Stomach (tissue), 4 donors: ENCODE data around the gene PRKRA.

Experiments
- CTCF ChIP-seq, 7 experiments: fragments of 450-650 bp in 4 of 7; fragments of 200-600 bp in 3 of 7; sonication (generic) in 3 of 7; IDR thresholded peaks; one replicate each; pipeline ENCODE4 v1.5.1; 2016 to 2019; ENCODE audit warnings: antibody characterized with exemption in 7 of 7, control low read depth in 2 of 7, mild to moderate bottlenecking in 1 of 7
- EP300 ChIP-seq: sonication (generic); formaldehyde crosslinking; IDR thresholded peaks from one replicate; pipeline ENCODE4 v1.6.1; 2017; ENCODE audit warnings: antibody characterized with exemption
- POLR2A ChIP-seq, 4 donors: fragments of 450-650 bp; IDR thresholded peaks; one replicate each; pipeline ENCODE4 v1.6.1; 2016; ENCODE audit warnings: antibody characterized with exemption in 4 of 4, control low read depth in 2 of 4, mild to moderate bottlenecking in 1 of 4, moderate library complexity in 1 of 4
- POLR2AphosphoS5 ChIP-seq, 3 donors: sonication (generic); formaldehyde crosslinking; IDR thresholded peaks; one replicate each; pipeline ENCODE4 v1.6.1; 2016; ENCODE audit warnings: antibody characterized with exemption in 3 of 3

- TF ChIP-seq POLR2AphosphoS5 (IDR thresholded peaks at IDR 0.05) (no peak), CTCF (IDR thresholded peaks at IDR 0.05) (no peak), POLR2A (IDR thresholded peaks at IDR 0.05) (no peak), EP300 (no peak)
These were observed 1.1 kb downstream of the PRKRA start for GRCh38 chr2:178449700-178450523.
